C4-2B (cell line): Measurements from ENCODE around the gene SKP2.

Experiments used
- H3K27ac ChIP-seq: fragments of 450-650 bp; 2 replicates; pipeline ENCODE4 v1.5.1; 2017
- CTCF ChIP-seq: fragments of 450-650 bp; conservative IDR thresholded peaks from 2 replicates; pipeline ENCODE4 v1.5.1; 2017; ENCODE audit warnings: mild to moderate bottlenecking
- ZFX ChIP-seq: fragments of 450-650 bp; IDR thresholded peaks from 2 replicates; pipeline ENCODE4 v1.6.1; 2017

The SKP2 gene

GRCh38 chr5:36135988-36136387, 15.9 kb upstream of the SKP2 start:
- no peak overlapping the region for H3K27ac ChIP-seq
- no peak for TF ChIP-seq CTCF
- TF ChIP-seq ZFX = no peak

- no peak for TF ChIP-seq CTCF
- no peak overlapping the region for H3K27ac ChIP-seq
Observed at GRCh38 chr5:36136581-36136980, 15.3 kb upstream of the SKP2 start.

GRCh38 chr5:36138900-36139683, 12.8 kb upstream of the SKP2 start:
- no peak overlapping the region for H3K27ac ChIP-seq
- TF ChIP-seq CTCF (no peak), ZFX (no peak)

- no peak for TF ChIP-seq ZFX
- TF ChIP-seq CTCF = no peak
- H3K27ac ChIP-seq = no peak overlapping the region
Observed at GRCh38 chr5:36145311-36145710, 6.6 kb upstream of the SKP2 start.

GRCh38 chr5:36146390-36146789, 5.5 kb upstream of the SKP2 start:
- no peak overlapping the region for H3K27ac ChIP-seq
- TF ChIP-seq CTCF (no peak), ZFX (no peak)

- TF ChIP-seq ZFX (no peak), CTCF (no peak)
- H3K27ac ChIP-seq = no peak overlapping the region
Observed at GRCh38 chr5:36147681-36148080, 4.2 kb upstream of the SKP2 start.

GRCh38 chr5:36150676-36151433, 1.1 kb upstream of the SKP2 start:
- TF ChIP-seq ZFX (no peak), CTCF (no peak)
- peak overlapping the region; percentile 74 for H3K27ac ChIP-seq
